HepG2 (cell line): ENCODE measurements around the gene GLCE. TPM values are rescaled to one million over a fixed set of nuclear protein-coding genes. Genes with fewer than 3 reads are reported as not detected.

Experiments used
- ATAC-seq: fragments of 200-7000 bp; cut with Tn5 transposase; 3 replicates; pipeline ENCODE4 v1.9.1; 2020; ENCODE audit warnings: mild to moderate bottlenecking, moderate library complexity
- BruUV-seq: library from RNA; stranded (reverse); fragments of 400-500 nt; replicated peaks from 2 replicates; lab custom pipeline; 2021; lab: Mats Ljungman, UMichigan
- CTCF ChIA-PET: fragments of 300-600 bp; formaldehyde crosslinking; extraction: SDS; loops from one replicate; lab custom pipeline; 2021; ENCODE audit warnings: low total read pairs, inconsistent platforms, low intra/inter-chr PET ratio; lab: Yijun Ruan, JAX
- POLR2A ChIA-PET: fragments of 350-600 bp; sonication (Branson Sonifier 250); formaldehyde crosslinking; loops from one replicate; lab custom pipeline; 2020; ENCODE audit warnings: antibody characterized with exemption, inconsistent platforms; lab: Yijun Ruan, JAX
- DNase-seq: peaks from one replicate; pipeline ENCODE4 v3.0.0-alpha.2; 2015; ENCODE audit warnings: low spot score
- FAIRE-seq: peaks from 3 replicates; lab custom pipeline; 2011; peaks lifted over from hg19 to GRCh38; lab: Jason Lieb, UNC
- H2AFZ ChIP-seq: one replicate; pipeline ENCODE4 v1.6.1; 2011; ENCODE audit warnings: low read length, inconsistent platforms
- H3K27ac ChIP-seq: fragments of 300-600 bp; 3 replicates; pipeline ENCODE4 v1.8.0; 2011; ENCODE audit warnings: mixed run types, mild to moderate bottlenecking, mixed read lengths, low read length, inconsistent platforms; ENCODE audit not compliant: insufficient read depth; ENCODE audit errors: extremely low read length
- H3K27me3 ChIP-seq, 2 experiments: fragments of 200-600 bp in 1 of 2; 2 replicates in 1 of 2; 3 replicates in 1 of 2; pipeline versions ENCODE4 v1.6.0 to v1.8.0; 2011; ENCODE audit warnings: low read length in 2 of 2, mild to moderate bottlenecking in 2 of 2, moderate library complexity in 2 of 2, inconsistent platforms in 1 of 2; ENCODE audit not compliant: insufficient read depth in 2 of 2, control insufficient read depth in 1 of 2
- H3K36me3 ChIP-seq, 2 experiments: fragments of 200-600 bp in 1 of 2; replicated peaks in 1 of 2; 2 replicates in 1 of 2; 3 replicates in 1 of 2; pipeline versions ENCODE4 v1.5.1 to v1.8.0; 2011; ENCODE audit warnings: low read length in 2 of 2, inconsistent platforms in 1 of 2; ENCODE audit not compliant: insufficient read depth in 2 of 2, control insufficient read depth in 1 of 2
- H3K4me1 ChIP-seq: 2 replicates; pipeline ENCODE4 v1.5.1; 2012; ENCODE audit warnings: low read length, inconsistent platforms; ENCODE audit not compliant: insufficient read depth
- H3K4me2 ChIP-seq: 2 replicates; pipeline ENCODE4 v1.6.0; 2011; ENCODE audit warnings: low read depth, low read length, inconsistent platforms
- H3K4me3 ChIP-seq, 3 experiments: fragments of 200-600 bp in 1 of 3; sonication (generic), shearing (Covaris generic) in 1 of 3; replicated peaks in 1 of 3; 2 replicates each; pipeline ENCODE4 v1.5.1; 2011 to 2016; ENCODE audit warnings: low read length in 3 of 3, inconsistent platforms in 2 of 3, low read depth in 2 of 3, mild to moderate bottlenecking in 2 of 3, control low read depth in 1 of 3, mixed read lengths in 1 of 3; ENCODE audit not compliant: insufficient read depth in 1 of 3
- H3K79me2 ChIP-seq: one replicate; pipeline ENCODE4 v1.6.1; 2011; ENCODE audit warnings: low read length, inconsistent platforms; ENCODE audit not compliant: insufficient read depth
- H3K9ac ChIP-seq: 2 replicates; pipeline ENCODE4 v1.6.0; 2011; ENCODE audit warnings: mild to moderate bottlenecking, low read depth, low read length, inconsistent platforms; ENCODE audit not compliant: insufficient read depth
- H3K9me3 ChIP-seq: 2 replicates; pipeline ENCODE4 v1.5.1; 2012; ENCODE audit warnings: mild to moderate bottlenecking, low read length
- H4K20me1 ChIP-seq: 2 replicates; pipeline ENCODE4 v1.6.0; 2011; ENCODE audit warnings: inconsistent platforms, mild to moderate bottlenecking, low read length, moderate library complexity; ENCODE audit not compliant: insufficient read depth
- HNRNPL ChIP-seq: fragments of 200-400 bp; formaldehyde crosslinking; IDR thresholded peaks from 2 replicates; pipeline ENCODE4 v1.6.1; 2017; ENCODE audit warnings: mild to moderate bottlenecking, low read depth, low read length
- KAT2B ChIP-seq: fragments of 150-350 bp; IDR thresholded peaks from 2 replicates; pipeline ENCODE4 v1.6.1; 2014; ENCODE audit warnings: low read depth, low read length, borderline replicate concordance
- NFATC3 ChIP-seq: sonication (generic); formaldehyde crosslinking; IDR thresholded peaks from 2 replicates; pipeline ENCODE4 v1.5.1; 2020; ENCODE audit warnings: mild to moderate bottlenecking, missing genetic modification reagents
- PAWR ChIP-seq: sonication (generic); formaldehyde crosslinking; IDR thresholded peaks from 2 replicates; pipeline ENCODE4 v1.4.0; 2020; ENCODE audit warnings: missing genetic modification reagents, mild to moderate bottlenecking, borderline replicate concordance
- PITX1 ChIP-seq: sonication (generic); formaldehyde crosslinking; IDR thresholded peaks from 2 replicates; pipeline ENCODE4 v1.5.1; 2020; ENCODE audit warnings: mild to moderate bottlenecking, missing genetic modification reagents
- SATB2 ChIP-seq: sonication (generic); formaldehyde crosslinking; IDR thresholded peaks from 2 replicates; pipeline ENCODE4 v1.5.0; 2020; ENCODE audit warnings: missing genetic modification reagents
- SP140L ChIP-seq: sonication (generic); formaldehyde crosslinking; IDR thresholded peaks from 2 replicates; pipeline ENCODE4 v1.4.0; 2020; ENCODE audit warnings: missing genetic modification reagents, borderline replicate concordance
- ZNF30 ChIP-seq: sonication (generic); formaldehyde crosslinking; IDR thresholded peaks from 2 replicates; pipeline ENCODE4 v1.5.0; 2020; ENCODE audit warnings: mild to moderate bottlenecking, missing genetic modification reagents
- ZNF672 ChIP-seq: sonication (generic); formaldehyde crosslinking; IDR thresholded peaks from 2 replicates; pipeline ENCODE4 v1.8.1; 2022; ENCODE audit warnings: missing genetic modification reagents
- ZNF780A ChIP-seq: sonication (generic); formaldehyde crosslinking; IDR thresholded peaks from 2 replicates; pipeline ENCODE4 v1.8.0; 2022; ENCODE audit warnings: mild to moderate bottlenecking, missing genetic modification reagents, moderate library complexity
- ZSCAN31 ChIP-seq: sonication (generic); formaldehyde crosslinking; IDR thresholded peaks from 2 replicates; pipeline ENCODE4 v1.5.0; 2020; ENCODE audit warnings: low read depth, mild to moderate bottlenecking, missing genetic modification reagents
- WGBS: methylation state at CpG from one replicate; pipeline ENCODE4 v1.1.6; 2017; ENCODE audit warnings: low lambda C conversion rate; 5-methylcytosine and 5-hydroxymethylcytosine counted together
- in situ Hi-C: cut with HindIII; loops from 2 replicates; pipeline ENCODE4 v1.10.0; 2017; ENCODE audit warnings: low pct_unique_long_range_greater_than_20kb; ENCODE audit not compliant: extremely low pct_ligation_motif_present
- intact Hi-C: fragments of 100-400 bp; cut with micrococcal nuclease; formaldehyde crosslinking; loops from one replicate; pipeline ENCODE4 v1.10.0; 2022; ENCODE audit not compliant: unreplicated experiment
- polyA plus RNA-seq, 8 experiments: library from polyadenylated mRNA; depleted of rRNA in 3 of 8; stranded (reverse) in 7 of 8; unstranded in 1 of 8; fragments of >200 nt; fragmentation: Illumina TruSeq in 4 of 8; extraction: Trizol in 4 of 8; gene quantifications; 2 replicates each; pipeline versions ENCODE4 v1.2.1 to v1.2.3, GENCODE V29; 2011 to 2016; ENCODE audit warnings: low read depth in 4 of 8, missing spikeins in 1 of 8, mixed read lengths in 1 of 8; ENCODE audit not compliant: insufficient read depth in 1 of 8
- total RNA-seq, 5 experiments: library from RNA; depleted of rRNA; stranded (reverse); fragments of >200 nt; fragmentation: Illumina TruSeq; extraction: Trizol; gene quantifications; 2 replicates each; pipeline ENCODE4 v1.2.3, GENCODE V29; 2016; ENCODE audit warnings: low read depth in 1 of 5
- TF ChIP-seq, protein P1 (sequence below): sonication (generic); formaldehyde crosslinking; IDR thresholded peaks from 2 replicates; pipeline ENCODE4 v1.4.0; 2020; ENCODE audit warnings: missing genetic modification reagents
- TF ChIP-seq, protein P2 (sequence below), 2 experiments: fragments of 450-650 bp in 1 of 2; sonication (generic) in 1 of 2; formaldehyde crosslinking in 1 of 2; IDR thresholded peaks; 2 replicates each; pipeline versions ENCODE4 v1.6.1 to v1.8.0; 2016 to 2022; ENCODE audit warnings: antibody characterized with exemption in 1 of 2, mild to moderate bottlenecking in 1 of 2, missing genetic modification reagents in 1 of 2

The GLCE gene
- total and polyA plus RNA-seq, 2 of the 13 experiments (the other 11 are each of a cell fraction or from before 2014, with no cell fraction given): 12.9 to 23.4 TPM

DNA sequence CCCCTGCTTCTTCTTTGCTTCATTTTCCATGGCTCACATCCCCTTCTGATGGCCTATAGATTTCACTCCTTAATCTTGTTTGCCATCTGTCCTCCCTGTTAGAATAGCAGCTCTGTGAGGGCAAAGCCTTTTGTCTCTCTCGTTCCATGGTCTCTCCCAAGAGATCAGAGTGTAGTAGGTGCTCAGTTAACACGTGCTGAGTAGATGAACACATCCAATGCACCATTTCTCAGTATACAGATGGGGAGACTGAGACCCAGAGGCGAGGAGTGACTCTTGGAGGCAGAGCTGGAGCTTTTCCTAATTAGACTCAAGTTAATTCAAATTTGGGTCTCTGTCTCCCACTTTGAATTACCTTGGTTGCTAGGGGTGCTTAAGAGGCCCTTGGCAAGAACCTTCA lies 142.5 kb downstream of the GLCE start:
- peaks cover 33% of the 10 kb centered on the region for H3K4me1 ChIP-seq
- H3K9me3 ChIP-seq: no peaks in the 10 kb centered on the region
- 0% methylated on average over 2 of the region's 3 CpGs for WGBS
- H3K79me2 ChIP-seq: no peaks in the 10 kb centered on the region
- no peak overlapping the region for H2AFZ ChIP-seq
- H3K4me2 ChIP-seq: no peak overlapping the region
- FAIRE-seq (no peak), ATAC-seq (no peak), DNase-seq (no peak)
- H3K27ac ChIP-seq: no peak overlapping the region
- ChIA-PET CTCF (interaction anchor here (1.2 kb wide), 1 partner anchor 244 kb away, joined by 3 read pairs; no protein-coding TSS in a partner anchor), POLR2A (no interaction called here)
- intact Hi-C loops: no loop called here
- no TSS peak for BruUV-seq
- no peak overlapping the region for H3K4me3 ChIP-seq
- H4K20me1 ChIP-seq: no peaks in the 10 kb centered on the region; the same call in 1 of the 2 replicates
- H3K9ac ChIP-seq: no peak overlapping the region
- in situ Hi-C loops: no loop called here
- no peaks in the 10 kb centered on the region for H3K36me3 ChIP-seq
- peaks cover 7 to 31% of the 10 kb centered on the region in 2 experiments for H3K27me3 ChIP-seq
- TF ChIP-seq HNRNPL: no peak
- TF ChIP-seq NFATC3 (CRISPR knock-in tag): no peak
- TF ChIP-seq, protein P1, sequence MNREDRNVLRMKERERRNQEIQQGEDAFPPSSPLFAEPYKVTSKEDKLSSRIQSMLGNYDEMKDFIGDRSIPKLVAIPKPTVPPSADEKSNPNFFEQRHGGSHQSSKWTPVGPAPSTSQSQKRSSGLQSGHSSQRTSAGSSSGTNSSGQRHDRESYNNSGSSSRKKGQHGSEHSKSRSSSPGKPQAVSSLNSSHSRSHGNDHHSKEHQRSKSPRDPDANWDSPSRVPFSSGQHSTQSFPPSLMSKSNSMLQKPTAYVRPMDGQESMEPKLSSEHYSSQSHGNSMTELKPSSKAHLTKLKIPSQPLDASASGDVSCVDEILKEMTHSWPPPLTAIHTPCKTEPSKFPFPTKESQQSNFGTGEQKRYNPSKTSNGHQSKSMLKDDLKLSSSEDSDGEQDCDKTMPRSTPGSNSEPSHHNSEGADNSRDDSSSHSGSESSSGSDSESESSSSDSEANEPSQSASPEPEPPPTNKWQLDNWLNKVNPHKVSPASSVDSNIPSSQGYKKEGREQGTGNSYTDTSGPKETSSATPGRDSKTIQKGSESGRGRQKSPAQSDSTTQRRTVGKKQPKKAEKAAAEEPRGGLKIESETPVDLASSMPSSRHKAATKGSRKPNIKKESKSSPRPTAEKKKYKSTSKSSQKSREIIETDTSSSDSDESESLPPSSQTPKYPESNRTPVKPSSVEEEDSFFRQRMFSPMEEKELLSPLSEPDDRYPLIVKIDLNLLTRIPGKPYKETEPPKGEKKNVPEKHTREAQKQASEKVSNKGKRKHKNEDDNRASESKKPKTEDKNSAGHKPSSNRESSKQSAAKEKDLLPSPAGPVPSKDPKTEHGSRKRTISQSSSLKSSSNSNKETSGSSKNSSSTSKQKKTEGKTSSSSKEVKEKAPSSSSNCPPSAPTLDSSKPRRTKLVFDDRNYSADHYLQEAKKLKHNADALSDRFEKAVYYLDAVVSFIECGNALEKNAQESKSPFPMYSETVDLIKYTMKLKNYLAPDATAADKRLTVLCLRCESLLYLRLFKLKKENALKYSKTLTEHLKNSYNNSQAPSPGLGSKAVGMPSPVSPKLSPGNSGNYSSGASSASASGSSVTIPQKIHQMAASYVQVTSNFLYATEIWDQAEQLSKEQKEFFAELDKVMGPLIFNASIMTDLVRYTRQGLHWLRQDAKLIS: no peak
- TF ChIP-seq SP140L (CRISPR knock-in tag): no peak
- TF ChIP-seq SATB2 (CRISPR knock-in tag): no peak
- TF ChIP-seq ZNF672 (CRISPR knock-in tag): no peak
- no peak for TF ChIP-seq KAT2B
- TF ChIP-seq ZNF780A: no peak
- TF ChIP-seq, protein P2, sequence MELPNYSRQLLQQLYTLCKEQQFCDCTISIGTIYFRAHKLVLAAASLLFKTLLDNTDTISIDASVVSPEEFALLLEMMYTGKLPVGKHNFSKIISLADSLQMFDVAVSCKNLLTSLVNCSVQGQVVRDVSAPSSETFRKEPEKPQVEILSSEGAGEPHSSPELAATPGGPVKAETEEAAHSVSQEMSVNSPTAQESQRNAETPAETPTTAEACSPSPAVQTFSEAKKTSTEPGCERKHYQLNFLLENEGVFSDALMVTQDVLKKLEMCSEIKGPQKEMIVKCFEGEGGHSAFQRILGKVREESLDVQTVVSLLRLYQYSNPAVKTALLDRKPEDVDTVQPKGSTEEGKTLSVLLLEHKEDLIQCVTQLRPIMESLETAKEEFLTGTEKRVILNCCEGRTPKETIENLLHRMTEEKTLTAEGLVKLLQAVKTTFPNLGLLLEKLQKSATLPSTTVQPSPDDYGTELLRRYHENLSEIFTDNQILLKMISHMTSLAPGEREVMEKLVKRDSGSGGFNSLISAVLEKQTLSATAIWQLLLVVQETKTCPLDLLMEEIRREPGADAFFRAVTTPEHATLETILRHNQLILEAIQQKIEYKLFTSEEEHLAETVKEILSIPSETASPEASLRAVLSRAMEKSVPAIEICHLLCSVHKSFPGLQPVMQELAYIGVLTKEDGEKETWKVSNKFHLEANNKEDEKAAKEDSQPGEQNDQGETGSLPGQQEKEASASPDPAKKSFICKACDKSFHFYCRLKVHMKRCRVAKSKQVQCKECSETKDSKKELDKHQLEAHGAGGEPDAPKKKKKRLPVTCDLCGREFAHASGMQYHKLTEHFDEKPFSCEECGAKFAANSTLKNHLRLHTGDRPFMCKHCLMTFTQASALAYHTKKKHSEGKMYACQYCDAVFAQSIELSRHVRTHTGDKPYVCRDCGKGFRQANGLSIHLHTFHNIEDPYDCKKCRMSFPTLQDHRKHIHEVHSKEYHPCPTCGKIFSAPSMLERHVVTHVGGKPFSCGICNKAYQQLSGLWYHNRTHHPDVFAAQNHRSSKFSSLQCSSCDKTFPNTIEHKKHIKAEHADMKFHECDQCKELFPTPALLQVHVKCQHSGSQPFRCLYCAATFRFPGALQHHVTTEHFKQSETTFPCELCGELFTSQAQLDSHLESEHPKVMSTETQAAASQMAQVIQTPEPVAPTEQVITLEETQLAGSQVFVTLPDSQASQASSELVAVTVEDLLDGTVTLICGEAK (IDR thresholded peaks at IDR 0.05): no peak
- TF ChIP-seq, protein P2 (CRISPR knock-in tag; IDR thresholded peaks at IDR 0.05): no peak
- no peak for TF ChIP-seq ZSCAN31 (CRISPR knock-in tag)
- no peak for TF ChIP-seq PITX1 (CRISPR knock-in tag)
- TF ChIP-seq ZNF30: no peak
- TF ChIP-seq PAWR (CRISPR knock-in tag): no peak
